ENCODE results near the gene FCSK. TPM values are rescaled to one million over a fixed set of nuclear protein-coding genes. Genes with fewer than 3 reads are reported as not detected.

The FCSK gene
- total and polyA plus RNA-seq, 2 experiments from 2014 or later, result 2.2 to 6.1 TPM

DNA sequence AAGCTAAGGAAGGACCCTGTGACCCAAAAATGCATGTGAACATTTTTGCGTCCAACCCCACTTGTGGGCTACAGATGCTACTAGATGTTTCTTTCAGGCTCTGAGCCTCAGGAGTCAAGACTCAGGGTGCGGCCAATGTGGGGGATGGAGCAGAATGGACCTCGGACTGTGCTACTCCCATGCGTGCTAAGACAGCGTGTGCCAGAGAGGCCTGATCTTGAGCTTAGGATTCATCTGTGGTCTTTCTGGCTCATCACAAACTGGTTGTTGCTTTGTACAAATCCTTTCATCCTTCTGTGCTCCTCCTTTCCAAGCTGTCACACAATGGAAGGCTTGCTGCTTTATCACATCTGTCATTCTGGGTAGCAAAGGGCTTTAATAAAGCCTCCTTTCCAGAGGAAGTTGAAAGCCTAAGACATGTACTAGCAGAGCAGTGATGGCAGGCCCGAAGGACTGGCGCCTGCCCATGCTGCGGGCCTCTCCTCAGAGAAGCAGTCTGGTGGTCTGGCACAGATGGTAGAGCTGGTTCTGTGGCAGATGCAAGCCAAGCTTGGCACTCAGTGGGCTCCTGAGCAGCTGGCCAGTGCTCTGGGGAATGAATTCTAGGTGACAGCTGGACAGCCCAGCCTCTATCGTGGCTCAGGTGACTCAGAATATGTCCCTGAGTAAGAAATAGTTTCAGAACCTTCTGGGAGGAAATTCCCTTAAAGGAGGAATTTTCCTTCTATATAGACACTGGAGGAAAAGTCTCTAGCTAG lies 41.2 kb downstream of the FCSK start:
- Histone ChIP-seq H3K9me3 (ENCODE audit: low read depth) (no peaks in the 10 kb centered on the region), H4K20me1 (ENCODE audit: insufficient read depth) (no peaks in the 10 kb centered on the region), H3K27me3 (replicated peaks; ENCODE audit: insufficient read depth) (no peaks in the 10 kb centered on the region), H2AFZ (no peak overlapping the region), H3K4me1 (ENCODE audit: insufficient read depth) (no peaks in the 10 kb centered on the region), H3K4me2 (ENCODE audit: unreplicated experiment) (no peak overlapping the region), H3K4me3 (no peak overlapping the region), H3K27ac (no peak overlapping the region), H3F3A (ENCODE audit: insufficient read depth) (no peaks in the 10 kb centered on the region), H3K9ac (no peak overlapping the region), H3K9me2 (ENCODE audit: insufficient read depth) (no peaks in the 10 kb centered on the region), H3K79me2 (ENCODE audit: insufficient read depth) (no peaks in the 10 kb centered on the region), H3K36me3 (ENCODE audit: low read depth) (peaks cover 6% of the 10 kb centered on the region; the same call in 1 of the 2 replicates)
- no peak for DNase-seq
- TF ChIP-seq EZH2 (IDR thresholded peaks at IDR 0.05; ENCODE audit: insufficient read depth, poor library complexity, severe bottlenecking) (no peak), EZH2phosphoT487 (IDR thresholded peaks at IDR 0.05; ENCODE audit: insufficient read depth, low read depth) (no peak)
- in situ Hi-C loops (cut with MboI), result no loop called here
- WGBS, 2 experiments (ENCODE audit: low coverage in 1 of 2, low lambda C conversion rate in 2 of 2, missing lambda C conversion rate in 2 of 2), result 96 to 97% methylated on average over 9 of the region's 9 CpGs

DNA sequence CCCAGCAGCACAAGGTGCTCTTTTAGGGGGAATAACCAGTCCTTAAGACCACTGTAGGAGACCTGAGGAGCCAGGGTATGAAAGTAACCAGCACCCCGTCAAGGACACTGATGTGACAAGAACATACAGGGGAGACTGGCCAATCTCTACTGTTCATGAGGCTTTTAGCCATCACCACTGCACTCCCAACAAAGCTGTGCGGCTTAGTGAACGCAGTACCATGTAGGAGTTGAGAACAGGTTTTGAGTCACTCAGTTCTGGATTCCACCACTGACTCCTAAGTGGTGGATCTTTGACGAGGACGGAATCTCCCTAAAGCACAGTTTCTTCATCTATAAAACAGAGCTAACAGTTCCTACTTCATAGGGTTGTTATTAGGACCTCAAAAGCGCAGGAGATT lies 42.1 kb downstream of the FCSK start:
- Histone ChIP-seq H3K27ac (no peak overlapping the region), H3K9ac (no peak overlapping the region), H3K9me3 (ENCODE audit: low read depth) (no peaks in the 10 kb centered on the region), H3K27me3 (replicated peaks; ENCODE audit: insufficient read depth) (no peaks in the 10 kb centered on the region), H3K79me2 (ENCODE audit: insufficient read depth) (no peaks in the 10 kb centered on the region), H3F3A (ENCODE audit: insufficient read depth) (no peaks in the 10 kb centered on the region), H3K4me2 (ENCODE audit: unreplicated experiment) (no peak overlapping the region), H4K20me1 (ENCODE audit: insufficient read depth) (no peaks in the 10 kb centered on the region), H3K4me3 (no peak overlapping the region), H3K9me2 (ENCODE audit: insufficient read depth) (no peaks in the 10 kb centered on the region), H2AFZ (no peak overlapping the region), H3K36me3 (ENCODE audit: low read depth) (peaks cover 6% of the 10 kb centered on the region; the same call in 1 of the 2 replicates), H3K4me1 (ENCODE audit: insufficient read depth) (no peaks in the 10 kb centered on the region)
- WGBS, 2 experiments (ENCODE audit: low coverage in 1 of 2, low lambda C conversion rate in 2 of 2, missing lambda C conversion rate in 2 of 2), result 88 to 94% methylated on average over 6 of the region's 6 CpGs
- no peak for DNase-seq
- TF ChIP-seq EZH2 (IDR thresholded peaks at IDR 0.05; ENCODE audit: insufficient read depth, poor library complexity, severe bottlenecking) (no peak), EZH2phosphoT487 (IDR thresholded peaks at IDR 0.05; ENCODE audit: insufficient read depth, low read depth) (no peak)
- in situ Hi-C loops (cut with MboI), result no loop called here

DNA sequence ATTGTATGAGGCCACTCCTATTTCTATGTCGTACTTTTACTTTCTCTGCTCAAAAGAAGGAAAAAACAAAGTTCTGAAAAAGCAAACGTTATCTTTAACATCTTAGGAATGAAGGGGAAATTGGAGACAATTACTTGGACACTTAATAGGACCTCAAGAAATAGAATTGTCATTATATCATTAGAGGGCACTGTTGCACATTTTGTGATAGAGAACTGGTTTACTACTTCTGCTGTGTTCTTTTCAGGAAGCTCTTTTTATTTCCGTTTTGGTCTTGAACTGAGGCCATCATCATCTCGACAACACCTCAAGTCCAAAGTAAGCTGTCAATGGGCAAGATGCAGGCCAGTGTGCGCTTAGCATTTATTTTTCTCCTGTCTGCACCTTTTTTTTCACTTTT lies 54.4 kb downstream of the FCSK start:
- Histone ChIP-seq H4K20me1 (ENCODE audit: insufficient read depth) (no peaks in the 10 kb centered on the region), H3K4me1 (ENCODE audit: insufficient read depth) (peaks cover 14% of the 10 kb centered on the region), H3K27me3 (replicated peaks; ENCODE audit: insufficient read depth) (no peaks in the 10 kb centered on the region), H3K36me3 (ENCODE audit: low read depth) (peaks cover 43% of the 10 kb centered on the region), H3F3A (ENCODE audit: insufficient read depth) (peaks cover 29% of the 10 kb centered on the region), H3K9me2 (ENCODE audit: insufficient read depth) (no peaks in the 10 kb centered on the region), H3K9me3 (ENCODE audit: low read depth) (no peaks in the 10 kb centered on the region), H3K4me2 (ENCODE audit: unreplicated experiment) (no peak overlapping the region), H2AFZ (no peak overlapping the region), H3K79me2 (ENCODE audit: insufficient read depth) (no peaks in the 10 kb centered on the region), H3K4me3 (no peak overlapping the region), H3K9ac (no peak overlapping the region), H3K27ac (no peak overlapping the region)
- no peak for DNase-seq
- in situ Hi-C loops (cut with MboI), result no loop called here
- 68 to 73% methylated on average over 5 of the region's 5 CpGs for WGBS, 2 experiments (ENCODE audit: low coverage in 1 of 2, low lambda C conversion rate in 2 of 2, missing lambda C conversion rate in 2 of 2)
- TF ChIP-seq EZH2 (IDR thresholded peaks at IDR 0.05; ENCODE audit: insufficient read depth, poor library complexity, severe bottlenecking) (no peak), EZH2phosphoT487 (IDR thresholded peaks at IDR 0.05; ENCODE audit: insufficient read depth, low read depth) (no peak)

DNA sequence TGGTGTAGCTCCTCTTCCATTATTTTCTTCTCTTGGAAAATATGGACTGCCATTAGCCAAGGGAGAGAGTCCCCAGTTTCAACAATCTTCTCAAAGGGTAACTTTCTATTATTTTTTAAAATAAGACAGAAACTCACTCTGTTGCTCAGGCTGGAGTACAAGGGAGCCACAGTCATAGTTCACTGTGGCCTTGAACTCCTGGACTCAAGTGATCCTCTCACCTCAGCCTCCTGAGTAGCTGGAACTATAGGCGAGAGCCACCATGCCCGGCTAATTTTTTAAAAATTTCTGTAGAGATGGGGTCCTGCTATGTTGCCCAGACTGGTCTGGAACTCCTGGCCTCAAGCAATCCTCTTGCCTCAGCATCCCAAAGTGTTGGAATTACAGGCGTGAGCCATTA lies 55.8 kb downstream of the FCSK start:
- WGBS, 2 experiments (ENCODE audit: low coverage in 1 of 2, low lambda C conversion rate in 2 of 2, missing lambda C conversion rate in 2 of 2), result 98 to 100% methylated on average over 3 of the region's 3 CpGs
- Histone ChIP-seq H3K9me3 (ENCODE audit: low read depth) (no peaks in the 10 kb centered on the region), H3K4me3 (no peak overlapping the region), H3K27me3 (replicated peaks; ENCODE audit: insufficient read depth) (no peaks in the 10 kb centered on the region), H3K27ac (no peak overlapping the region), H3K9ac (no peak overlapping the region), H2AFZ (no peak overlapping the region), H3F3A (ENCODE audit: insufficient read depth) (peaks cover 31% of the 10 kb centered on the region), H3K36me3 (ENCODE audit: low read depth) (peaks cover 48% of the 10 kb centered on the region), H3K9me2 (ENCODE audit: insufficient read depth) (no peaks in the 10 kb centered on the region), H3K4me1 (ENCODE audit: insufficient read depth) (peaks cover 14% of the 10 kb centered on the region), H3K79me2 (ENCODE audit: insufficient read depth) (no peaks in the 10 kb centered on the region), H3K4me2 (ENCODE audit: unreplicated experiment) (no peak overlapping the region), H4K20me1 (ENCODE audit: insufficient read depth) (no peaks in the 10 kb centered on the region)
- in situ Hi-C loops (cut with MboI), result no loop called here
- DNase-seq, result no peak
- TF ChIP-seq EZH2 (IDR thresholded peaks at IDR 0.05; ENCODE audit: insufficient read depth, poor library complexity, severe bottlenecking) (no peak), EZH2phosphoT487 (IDR thresholded peaks at IDR 0.05; ENCODE audit: insufficient read depth, low read depth) (no peak)
